Measurements from ENCODE around the gene ZNF17. TPM values are rescaled to one million over a fixed set of nuclear protein-coding genes. Genes with fewer than 3 reads are reported as not detected.

Gene ZNF17
- total RNA-seq, 4 donors from 2014 or later: 5.8 to 12.5 (median 9.3) TPM

- no peak for ATAC-seq (ENCODE audit: low FRiP score)
- TF ChIP-seq, protein P1, sequence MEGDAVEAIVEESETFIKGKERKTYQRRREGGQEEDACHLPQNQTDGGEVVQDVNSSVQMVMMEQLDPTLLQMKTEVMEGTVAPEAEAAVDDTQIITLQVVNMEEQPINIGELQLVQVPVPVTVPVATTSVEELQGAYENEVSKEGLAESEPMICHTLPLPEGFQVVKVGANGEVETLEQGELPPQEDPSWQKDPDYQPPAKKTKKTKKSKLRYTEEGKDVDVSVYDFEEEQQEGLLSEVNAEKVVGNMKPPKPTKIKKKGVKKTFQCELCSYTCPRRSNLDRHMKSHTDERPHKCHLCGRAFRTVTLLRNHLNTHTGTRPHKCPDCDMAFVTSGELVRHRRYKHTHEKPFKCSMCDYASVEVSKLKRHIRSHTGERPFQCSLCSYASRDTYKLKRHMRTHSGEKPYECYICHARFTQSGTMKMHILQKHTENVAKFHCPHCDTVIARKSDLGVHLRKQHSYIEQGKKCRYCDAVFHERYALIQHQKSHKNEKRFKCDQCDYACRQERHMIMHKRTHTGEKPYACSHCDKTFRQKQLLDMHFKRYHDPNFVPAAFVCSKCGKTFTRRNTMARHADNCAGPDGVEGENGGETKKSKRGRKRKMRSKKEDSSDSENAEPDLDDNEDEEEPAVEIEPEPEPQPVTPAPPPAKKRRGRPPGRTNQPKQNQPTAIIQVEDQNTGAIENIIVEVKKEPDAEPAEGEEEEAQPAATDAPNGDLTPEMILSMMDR (IDR thresholded peaks at IDR 0.05): no peak
Observed at GRCh38 chr19:57443121-57443696, 32.2 kb downstream of the ZNF17 start.

GRCh38 chr19:57452307-57452706 is 41.3 kb downstream of the ZNF17 start:
- TF ChIP-seq, protein P1 (IDR thresholded peaks at IDR 0.05): no peak
- DNase-seq (ENCODE audit: low spot score) (no peak), ATAC-seq (ENCODE audit: low FRiP score) (no peak)

More at GRCh38 chr19:57443121-57443696, 32.2 kb downstream of the ZNF17 start:
- DNase-seq (ENCODE audit: low spot score): no peak

DNA sequence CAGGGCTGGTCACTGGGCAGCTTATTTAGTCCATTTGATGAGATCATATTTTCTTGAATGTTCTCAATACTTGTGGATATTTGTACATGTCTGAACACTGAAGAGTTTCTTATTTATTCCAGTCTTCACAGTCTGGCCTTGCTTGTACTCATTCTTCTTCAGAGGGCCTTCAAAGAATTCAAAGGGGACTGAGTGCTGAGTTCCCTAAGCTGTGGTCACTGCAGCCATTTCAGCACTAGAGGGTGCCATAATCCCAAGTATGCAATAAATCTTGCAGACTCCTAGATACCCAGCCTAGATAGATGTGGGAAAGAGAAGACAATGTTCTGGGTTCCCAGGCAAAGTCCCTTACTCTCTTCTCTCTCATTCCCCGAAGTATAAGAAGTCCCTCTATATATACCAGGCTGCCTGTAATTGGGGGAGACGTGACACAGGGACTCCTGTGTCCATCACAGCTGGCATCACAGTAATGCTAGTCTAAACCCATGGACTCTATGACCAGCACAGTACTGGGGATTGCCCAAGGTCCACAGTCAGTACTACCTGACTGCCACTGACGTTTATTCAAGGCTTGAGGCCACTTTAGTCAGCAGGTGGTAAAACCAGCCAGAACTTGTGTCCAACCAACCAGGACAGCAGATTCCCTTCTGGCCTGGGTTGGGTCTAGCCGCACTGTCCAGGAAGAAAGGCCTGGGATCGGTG is 54.9 kb downstream of the ZNF17 start:
- no peak for ATAC-seq (ENCODE audit: low FRiP score)
- TF ChIP-seq, protein P1 (IDR thresholded peaks at IDR 0.05): no peak
- DNase-seq (ENCODE audit: low spot score): no peak

- no peak for ATAC-seq (ENCODE audit: low FRiP score)
- DNase-seq (ENCODE audit: low spot score): no peak
- TF ChIP-seq, protein P1 (IDR thresholded peaks at IDR 0.05): no peak
Observed at GRCh38 chr19:57466489-57466888, 55.5 kb downstream of the ZNF17 start.

Small RNAs within 50 kb of the gene (small RNA-seq; reads per million reads assigned to genes)
- gene VN1R107P: not detected

Other genes with a start within 250 kb of the ZNF17 start
- not detected for gene DUXA, start 243.7 kb upstream of the ZNF17 start, total RNA-seq
- 10 to 100 TPM; 21.9 to 47.9 (median 35.7) TPM for gene ZNF264, start 219.7 kb upstream of the ZNF17 start, total RNA-seq
- 1 to 10 TPM in 2 of 4 donors, under 1 TPM in 1, not detected in 1; 0.69 to 2.2 (median 1.7) TPM for gene AURKC, start 180.1 kb upstream of the ZNF17 start, total RNA-seq
- gene ZNF805, start 170.5 kb upstream of the ZNF17 start, total RNA-seq: 10 to 100 TPM; 14.8 to 21.6 (median 19.4) TPM
- 100 to 1,000 TPM in 2 of 4 donors, 10 to 100 TPM in 2; 46.5 to 163 (median 104) TPM for gene ZNF460, start 130.7 kb upstream of the ZNF17 start, total RNA-seq
- 1 to 10 TPM; 5.6 to 8.4 (median 7.3) TPM for gene ZNF543, start 90.7 kb upstream of the ZNF17 start, total RNA-seq
- gene ZNF304, start 59.9 kb upstream of the ZNF17 start, total RNA-seq: 10 to 100 TPM in 1 of 4 donors, 1 to 10 TPM in 3; 4.6 to 11.0 (median 7.3) TPM
- gene TRAPPC2B, start 47.6 kb upstream of the ZNF17 start, total RNA-seq: 10 to 100 TPM; 15.3 to 22.9 (median 16.9) TPM
- gene ZNF547, start 47.6 kb upstream of the ZNF17 start, total RNA-seq: 1 to 10 TPM; 1.9 to 2.6 (median 2.6) TPM
- gene ZNF548, start 21.3 kb upstream of the ZNF17 start, total RNA-seq: 10 to 100 TPM; 11.7 to 35.9 (median 22.7) TPM
- gene ZNF749, start 24.2 kb downstream of the ZNF17 start, total RNA-seq: 10 to 100 TPM in 1 of 4 donors, 1 to 10 TPM in 3; 3.3 to 18.0 (median 7.6) TPM
- under 1 TPM in 3 of 4 donors, not detected in 1; 0.19 to 0.48 (median 0.44) TPM for gene VN1R1, start 46.0 kb downstream of the ZNF17 start, total RNA-seq
- gene ZNF772, start 66.4 kb downstream of the ZNF17 start, total RNA-seq: 10 to 100 TPM in 1 of 4 donors, 1 to 10 TPM in 3; 4.5 to 17.2 (median 8.6) TPM
- gene ZNF419, start 76.6 kb downstream of the ZNF17 start, total RNA-seq: 10 to 100 TPM in 3 of 4 donors, 1 to 10 TPM in 1; 5.8 to 14.8 (median 12.5) TPM
- gene ZNF773, start 88.8 kb downstream of the ZNF17 start, total RNA-seq: 10 to 100 TPM in 2 of 4 donors, 1 to 10 TPM in 2; 5.7 to 15.5 (median 9.6) TPM
- 1 to 10 TPM; 2.4 to 6.6 (median 4.9) TPM for gene ZNF549, start 116.2 kb downstream of the ZNF17 start, total RNA-seq
- gene ZNF550, start 148.7 kb downstream of the ZNF17 start, total RNA-seq: 1 to 10 TPM; 3.7 to 8.8 (median 6.9) TPM
- gene ZNF416, start 167.8 kb downstream of the ZNF17 start, total RNA-seq: 1 to 10 TPM; 2.0 to 6.0 (median 3.7) TPM
- gene ZIK1, start 173.0 kb downstream of the ZNF17 start, total RNA-seq: 1 to 10 TPM; 1.3 to 3.5 (median 2.5) TPM
- 1 to 10 TPM in 3 of 4 donors, under 1 TPM in 1; 0.65 to 3.6 (median 3.0) TPM for gene ZNF530, start 188.7 kb downstream of the ZNF17 start, total RNA-seq
- gene ZNF134, start 203.1 kb downstream of the ZNF17 start, total RNA-seq: 10 to 100 TPM in 3 of 4 donors, 1 to 10 TPM in 1; 9.6 to 25.1 (median 13.8) TPM
- 10 to 100 TPM in 1 of 4 donors, 1 to 10 TPM in 3; 5.3 to 15.0 (median 9.2) TPM for gene ZNF211, start 222.0 kb downstream of the ZNF17 start, total RNA-seq